Measurements from ENCODE around the gene CRMP1. TPM values are rescaled to one million over a fixed set of nuclear protein-coding genes. Genes with fewer than 3 reads are reported as not detected.

Gene CRMP1
- total RNA-seq, 4 donors from 2014 or later, result 0.21 to 0.59 (median 0.30) TPM; not detected in 1

GRCh38 chr4:5925419-5926200, 32.7 kb upstream of the CRMP1 start:
- no peak for DNase-seq (ENCODE audit: low spot score in 2 of 2)
- Histone ChIP-seq H3K27ac (no peak overlapping the region), H3K9me3 (no peaks in the 10 kb centered on the region), H3K36me3 (no peaks in the 10 kb centered on the region), H3K4me1 (no peaks in the 10 kb centered on the region), H3K27me3 (no peaks in the 10 kb centered on the region), H3K4me3 (no peak overlapping the region)
- TF ChIP-seq EP300 (IDR thresholded peaks at IDR 0.05) (no peak), POLR2A (IDR thresholded peaks at IDR 0.05) (no peak)
- 66 to 82% methylated on average over 16 of the region's 16 CpGs for WGBS, 2 donors

GRCh38 chr4:5924461-5925125, 31.7 kb upstream of the CRMP1 start:
- H3K36me3 ChIP-seq, result no peaks in the 10 kb centered on the region
- no peak for DNase-seq (ENCODE audit: low spot score in 2 of 2)
- no peaks in the 10 kb centered on the region for H3K4me1 ChIP-seq
- no peak overlapping the region for H3K4me3 ChIP-seq
- no peak overlapping the region for H3K27ac ChIP-seq
- no peaks in the 10 kb centered on the region for H3K27me3 ChIP-seq
- no peak for TF ChIP-seq EP300 (IDR thresholded peaks at IDR 0.05)
- TF ChIP-seq POLR2A (IDR thresholded peaks at IDR 0.05), result no peak
- TF ChIP-seq CTCF (IDR thresholded peaks at IDR 0.05), result no peak
- WGBS, 2 donors, result 63 to 79% methylated on average over 10 to 12 of the region's 12 CpGs
- no peaks in the 10 kb centered on the region for H3K9me3 ChIP-seq

- no peaks in the 10 kb centered on the region for H3K9me3 ChIP-seq
- H3K4me3 ChIP-seq, result no peak overlapping the region
- no peaks in the 10 kb centered on the region for H3K36me3 ChIP-seq
- no peaks in the 10 kb centered on the region for H3K4me1 ChIP-seq
- no peak overlapping the region for H3K27ac ChIP-seq
- H3K27me3 ChIP-seq, result no peaks in the 10 kb centered on the region
- DNase-seq (ENCODE audit: low spot score in 2 of 2), result no peak
- 48 to 60% methylated on average over 6 of the region's 6 CpGs for WGBS, 2 donors
- TF ChIP-seq POLR2A (IDR thresholded peaks at IDR 0.05) (no peak), EP300 (IDR thresholded peaks at IDR 0.05) (no peak), CTCF (IDR thresholded peaks at IDR 0.05) (no peak)
These were observed 30.5 kb upstream of the CRMP1 start for GRCh38 chr4:5923376-5923775.

GRCh38 chr4:5922556-5922955, 29.7 kb upstream of the CRMP1 start:
- DNase-seq (ENCODE audit: low spot score in 2 of 2), result no peak
- TF ChIP-seq POLR2A (IDR thresholded peaks at IDR 0.05) (no peak), EP300 (IDR thresholded peaks at IDR 0.05) (no peak), CTCF (IDR thresholded peaks at IDR 0.05) (no peak)
- WGBS, 2 donors, result 81 to 83% methylated on average over 3 of the region's 3 CpGs
- H3K4me1 ChIP-seq, result no peaks in the 10 kb centered on the region
- H3K9me3 ChIP-seq, result no peaks in the 10 kb centered on the region
- no peak overlapping the region for H3K4me3 ChIP-seq
- H3K36me3 ChIP-seq, result no peaks in the 10 kb centered on the region
- no peaks in the 10 kb centered on the region for H3K27me3 ChIP-seq
- H3K27ac ChIP-seq, result no peak overlapping the region

- DNase-seq (ENCODE audit: low spot score in 2 of 2), result no peak
- H3K27ac ChIP-seq, result no peak overlapping the region
- H3K4me1 ChIP-seq, result no peaks in the 10 kb centered on the region
- no peaks in the 10 kb centered on the region for H3K27me3 ChIP-seq
- no peaks in the 10 kb centered on the region for H3K9me3 ChIP-seq
- no peak overlapping the region for H3K4me3 ChIP-seq
- H3K36me3 ChIP-seq, result no peaks in the 10 kb centered on the region
- 36 to 38% methylated on average over 6 of the region's 6 CpGs for WGBS, 2 donors
- TF ChIP-seq EP300 (IDR thresholded peaks at IDR 0.05) (no peak), POLR2A (IDR thresholded peaks at IDR 0.05) (no peak), CTCF (IDR thresholded peaks at IDR 0.05) (no peak)
These were observed 29.1 kb upstream of the CRMP1 start for GRCh38 chr4:5921981-5922380.
